Heart left ventricle (tissue), 13 donors: ENCODE measurements around the gene SLC25A18.

Experiments
- POLR2A ChIP-seq, 2 donors: fragments of 450-650 bp; IDR thresholded peaks; one replicate each; pipeline ENCODE4 v1.6.1; 2017; ENCODE audit warnings: antibody characterized with exemption in 2 of 2, mild to moderate bottlenecking in 2 of 2, moderate library complexity in 2 of 2
- TF ChIP-seq, protein P1 (sequence below), 12 donors: fragments of 200-600 bp; sonication (generic) in 4 of 12; IDR thresholded peaks; one replicate each; pipeline versions ENCODE4 v1.5.0 to v1.8.0; 2018 to 2022; ENCODE audit warnings: antibody characterized with exemption in 12 of 12, mild to moderate bottlenecking in 5 of 12
- donor health status: ischemic (EF 13 %, LVEDD 7.1; RV severe dilation, severe dysfunction).
- donor health status: DM: no; HTN: yes; CAD: no.
- donor health status: DM: no; HTN: no; CAD: no.
- donor health status: ischemic (EF 25% LVEDD 6.9; RV normal size, moderate dysfunction).
- donor health status: ischemic (EF 25% LVEDD 5.7; RV mildly dilated, moderate dysfunction).
- donor health status: ischemic (EF 35%, LVEDD 5.7; RV mildly dilated, moderate dysfunction).
- donor health status: nonischemic (EF 11% LVEDD 7.7; RV severe dilation, severe dysfunction).
- donor health status: DM: yes; HTN: yes; CAD: no.
- donor health status: PGD.
- donor health status: ischemic (EF 29% LVEDD 5.4; RV normal size, mild dysfunction).
- donor health status: nonischemic (EF 23%, LVEDD 6.1; RV moderate dilation, normal function).

DNA sequence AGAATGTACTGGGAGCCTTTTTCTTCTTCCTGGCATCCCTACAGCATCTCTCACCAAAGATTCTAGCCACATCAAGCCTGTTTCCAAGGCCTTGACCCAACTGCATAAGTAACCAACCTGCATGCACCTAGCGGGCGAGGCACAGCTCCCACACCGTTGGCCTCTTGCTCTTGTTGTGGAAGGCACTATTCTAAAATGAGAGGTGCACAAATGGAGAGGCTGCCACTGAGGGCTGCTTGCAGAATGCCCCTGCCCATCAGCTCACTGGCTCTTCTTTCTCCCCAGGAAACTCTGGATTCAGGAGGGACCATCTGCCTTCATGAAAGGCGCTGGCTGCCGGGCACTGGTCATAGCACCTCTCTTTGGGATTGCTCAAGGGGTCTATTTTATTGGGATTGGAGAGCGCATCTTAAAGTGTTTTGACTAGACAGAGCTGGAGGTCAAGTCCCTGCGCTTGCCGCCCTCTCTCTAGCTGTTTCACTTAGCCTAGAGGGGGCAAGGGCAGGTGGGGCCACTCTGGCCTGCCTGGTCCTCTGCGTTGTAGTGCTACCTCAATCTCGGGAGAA lies 26.6 kb downstream of the SLC25A18 start:
- TF ChIP-seq, protein P1, sequence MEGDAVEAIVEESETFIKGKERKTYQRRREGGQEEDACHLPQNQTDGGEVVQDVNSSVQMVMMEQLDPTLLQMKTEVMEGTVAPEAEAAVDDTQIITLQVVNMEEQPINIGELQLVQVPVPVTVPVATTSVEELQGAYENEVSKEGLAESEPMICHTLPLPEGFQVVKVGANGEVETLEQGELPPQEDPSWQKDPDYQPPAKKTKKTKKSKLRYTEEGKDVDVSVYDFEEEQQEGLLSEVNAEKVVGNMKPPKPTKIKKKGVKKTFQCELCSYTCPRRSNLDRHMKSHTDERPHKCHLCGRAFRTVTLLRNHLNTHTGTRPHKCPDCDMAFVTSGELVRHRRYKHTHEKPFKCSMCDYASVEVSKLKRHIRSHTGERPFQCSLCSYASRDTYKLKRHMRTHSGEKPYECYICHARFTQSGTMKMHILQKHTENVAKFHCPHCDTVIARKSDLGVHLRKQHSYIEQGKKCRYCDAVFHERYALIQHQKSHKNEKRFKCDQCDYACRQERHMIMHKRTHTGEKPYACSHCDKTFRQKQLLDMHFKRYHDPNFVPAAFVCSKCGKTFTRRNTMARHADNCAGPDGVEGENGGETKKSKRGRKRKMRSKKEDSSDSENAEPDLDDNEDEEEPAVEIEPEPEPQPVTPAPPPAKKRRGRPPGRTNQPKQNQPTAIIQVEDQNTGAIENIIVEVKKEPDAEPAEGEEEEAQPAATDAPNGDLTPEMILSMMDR (IDR thresholded peaks at IDR 0.05), result no peak
- TF ChIP-seq POLR2A (IDR thresholded peaks at IDR 0.05), result no peak
